HG02938 (cell line): ENCODE data around the gene RNASE8.

ENCODE experiments used
- ATAC-seq: cut with Tn5 transposase; IDR thresholded peaks from one replicate; pipeline ENCODE4 v1.9.1; 2021; ENCODE audit warnings: mild to moderate bottlenecking, moderate library complexity; ENCODE audit not compliant: unreplicated experiment

The RNASE8 gene

GRCh38 chr14:21103411-21103709 is 45.7 kb downstream of the RNASE8 start:
- ATAC-seq: no peak

DNA sequence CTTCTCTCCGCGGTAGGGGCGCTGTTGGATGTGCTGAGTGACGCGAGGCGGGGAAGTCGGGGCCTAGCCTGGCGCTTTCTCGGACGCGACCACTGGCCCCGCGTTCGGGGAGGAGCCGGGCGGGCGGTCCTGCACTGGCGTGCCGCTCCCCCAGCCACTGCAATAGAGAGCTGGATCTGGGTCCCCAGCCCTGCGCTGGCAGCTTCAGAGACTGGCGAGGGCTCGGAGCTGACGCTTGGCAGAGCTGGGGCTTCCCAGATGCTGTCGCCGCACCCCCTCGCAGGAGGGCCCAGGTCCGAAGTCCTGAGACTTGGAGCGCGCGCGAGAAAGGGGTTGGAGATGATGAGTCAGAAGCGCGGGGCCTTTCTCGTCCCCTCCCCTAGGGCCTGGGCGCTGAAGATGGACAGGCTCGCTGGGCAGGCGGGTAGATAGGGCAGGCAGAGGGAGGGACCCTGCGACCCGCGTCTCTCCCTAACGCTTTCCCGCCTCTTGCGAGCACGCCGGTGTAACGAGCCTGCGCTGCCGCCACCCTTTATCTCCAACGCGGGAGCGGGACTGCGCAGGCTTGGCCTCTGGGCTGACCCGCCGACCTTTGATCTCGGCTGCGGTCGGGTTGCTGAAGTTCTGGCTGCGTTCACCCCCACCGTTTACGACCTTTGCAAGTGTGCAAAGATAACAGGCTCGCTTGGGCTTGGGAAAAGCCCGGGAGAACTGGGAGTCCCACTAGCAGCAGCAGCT is 46.3 kb downstream of the RNASE8 start:
- ATAC-seq: peak; percentile 90

DNA sequence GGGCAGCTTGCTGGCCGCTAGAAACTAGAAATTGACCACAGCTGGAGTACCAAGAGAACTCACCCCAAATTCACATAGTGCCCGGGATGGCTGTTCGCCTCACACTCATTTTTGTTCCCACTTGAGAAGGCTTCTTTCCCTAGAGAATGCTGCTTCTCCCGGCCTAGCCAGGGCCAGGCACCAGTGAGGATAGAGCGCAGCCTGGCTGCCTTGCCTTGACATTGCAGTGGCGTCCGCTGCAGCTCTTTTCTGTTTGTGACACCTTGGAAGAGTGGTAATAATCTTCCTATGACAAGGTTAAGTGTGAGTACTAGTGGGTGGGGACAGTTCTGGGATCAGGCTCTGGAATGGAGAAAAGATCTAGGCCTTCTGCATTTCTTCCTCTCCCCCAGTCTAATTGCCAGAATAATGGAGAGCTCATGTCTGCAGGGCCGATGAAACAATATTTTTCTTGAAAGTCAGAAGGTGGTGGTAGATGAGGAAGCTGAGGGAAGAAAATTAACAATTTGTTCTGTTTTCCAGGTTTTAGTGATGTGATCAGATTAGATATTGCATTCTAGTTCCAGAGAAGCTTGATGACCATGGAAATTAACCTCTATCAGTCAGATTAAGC is 46.9 kb downstream of the RNASE8 start:
- ATAC-seq: peak; percentile 36

DNA sequence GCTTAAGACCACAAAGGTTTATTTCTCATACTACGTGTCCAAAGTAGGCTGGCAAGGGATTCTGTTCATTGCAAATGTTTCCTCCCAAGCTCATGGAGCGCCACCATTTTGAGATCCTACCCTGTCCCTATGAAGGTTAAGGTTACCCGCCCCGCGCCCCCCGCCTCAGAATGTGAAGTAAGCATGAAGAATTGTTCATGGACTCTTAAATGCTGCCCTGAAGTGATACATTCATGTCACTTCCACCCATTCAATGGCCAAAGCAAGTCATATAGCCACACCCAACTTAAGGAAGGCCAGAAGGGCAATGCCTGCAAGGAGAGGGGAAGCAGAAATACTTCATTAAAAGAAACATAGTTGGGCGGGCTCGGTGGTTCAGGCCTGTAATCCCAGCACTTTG is 47.5 kb downstream of the RNASE8 start:
- ATAC-seq: no peak

DNA sequence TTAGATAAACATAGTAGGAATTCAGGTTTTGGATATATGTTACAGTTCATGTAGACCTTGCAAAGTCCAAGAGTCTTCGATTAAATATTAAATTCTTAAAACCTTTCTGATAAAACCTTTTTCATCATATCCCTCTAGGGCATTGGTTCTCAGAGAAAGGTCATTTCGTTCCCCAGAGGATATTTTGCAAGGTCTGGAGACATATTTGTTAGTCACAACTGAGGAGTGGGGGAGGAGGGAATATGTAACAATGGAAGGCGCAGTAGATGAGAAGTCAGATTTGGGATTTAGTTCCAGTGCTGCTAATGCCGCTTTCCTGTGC is 48.5 kb downstream of the RNASE8 start:
- no peak for ATAC-seq

DNA sequence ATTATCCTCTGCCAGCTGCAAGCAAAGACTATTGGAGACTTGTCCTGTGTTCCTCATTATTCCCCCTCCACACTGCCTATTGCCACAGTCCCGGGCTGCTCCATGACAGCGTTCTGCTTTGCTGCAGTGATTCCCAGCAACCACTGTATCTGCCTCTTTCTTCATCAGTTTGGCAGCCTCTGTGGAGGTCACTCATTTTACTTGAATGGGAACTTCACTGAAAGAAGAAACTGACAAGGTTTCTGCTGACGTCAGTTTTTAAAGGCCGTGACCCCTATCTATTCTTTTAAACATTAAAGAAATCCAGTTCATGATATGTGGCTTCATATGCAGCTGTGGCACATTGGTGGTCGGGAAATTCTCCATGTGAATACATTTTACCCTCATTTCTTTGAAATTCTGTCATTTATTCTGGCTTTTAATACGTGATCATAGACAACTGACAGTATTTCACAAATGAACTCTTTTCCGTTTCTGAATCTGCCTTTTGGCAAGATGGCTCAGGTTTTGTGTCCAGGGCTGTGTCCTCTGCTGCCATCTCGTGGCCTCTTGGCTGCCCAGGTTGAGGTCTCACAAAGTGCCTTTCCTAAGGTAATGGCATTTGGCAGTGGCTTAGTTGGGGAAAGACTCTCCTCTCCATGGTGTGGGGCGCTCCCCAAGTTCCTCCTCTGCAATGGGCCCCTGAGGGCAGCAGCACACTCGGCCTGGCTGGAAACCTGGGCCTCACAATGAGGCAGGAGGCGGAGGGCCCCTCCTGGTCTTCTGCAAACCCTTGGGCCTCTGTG is 49.1 kb downstream of the RNASE8 start:
- no peak for ATAC-seq

DNA sequence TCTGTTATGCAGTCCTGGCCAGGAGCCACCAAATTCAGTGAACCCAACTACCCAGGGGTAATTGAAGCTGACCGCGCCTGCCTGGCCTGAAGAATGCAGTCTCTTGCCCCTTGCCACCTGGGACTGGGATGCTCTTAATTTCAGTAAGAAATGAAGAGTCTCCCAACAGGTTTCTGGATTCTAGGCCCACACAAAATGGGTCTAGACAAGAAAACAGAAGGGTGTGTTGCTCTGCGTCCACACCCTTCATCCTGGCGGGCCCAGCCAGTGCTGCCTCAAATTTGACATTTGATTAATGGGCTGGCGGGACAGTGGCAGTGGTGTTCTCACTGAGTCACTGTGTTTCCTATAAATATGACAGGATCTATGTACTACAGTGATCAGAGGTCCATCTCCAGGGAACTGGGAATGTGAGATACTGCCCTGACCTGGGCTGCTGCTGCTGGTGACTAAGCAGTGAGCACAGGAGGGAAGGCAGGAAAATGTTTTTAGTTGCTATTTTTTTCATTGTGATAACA is 49.7 kb downstream of the RNASE8 start:
- ATAC-seq: no peak
